ENCODE measurements around the gene TMEM179. TPM values are rescaled to one million over a fixed set of nuclear protein-coding genes. Genes with fewer than 3 reads are reported as not detected.
"Not testable (repeated sequence)": the region's sequence is repeated elsewhere in the genome, so short reads cannot be mapped to it uniquely, and the experiment has no call there.

TMEM179 gene
- polyA plus RNA-seq, 12 donors, result 0.53 to 1.8 (median 0.70) TPM; not detected in 2

GRCh38 chr14:104638927-104639450 is 34.4 kb upstream of the TMEM179 start:
- no peak for DNase-seq

GRCh38 chr14:104638190-104638589 is 33.6 kb upstream of the TMEM179 start:
- DNase-seq, result no peak

- DNase-seq, result no peak
Observed at GRCh38 chr14:104637546-104638003, 33.0 kb upstream of the TMEM179 start.

GRCh38 chr14:104636846-104637545 is 32.4 kb upstream of the TMEM179 start:
- DNase-seq, result not testable (repeated sequence)

GRCh38 chr14:104636131-104636530 is 31.6 kb upstream of the TMEM179 start:
- no peak for DNase-seq

- DNase-seq, result no peak
Observed at GRCh38 chr14:104635717-104636116, 31.1 kb upstream of the TMEM179 start.

GRCh38 chr14:104634886-104635570 is 30.5 kb upstream of the TMEM179 start:
- DNase-seq, result no peak

- DNase-seq, result no peak
Observed at GRCh38 chr14:104634138-104634760, 29.7 kb upstream of the TMEM179 start.

GRCh38 chr14:104633276-104634137 is 28.9 kb upstream of the TMEM179 start:
- DNase-seq, result no peak

GRCh38 chr14:104632781-104633180 is 28.2 kb upstream of the TMEM179 start:
- no peak for DNase-seq

- no peak for DNase-seq
Observed at GRCh38 chr14:104624939-104625338, 20.4 kb upstream of the TMEM179 start.

GRCh38 chr14:104614126-104614812 is 9.7 kb upstream of the TMEM179 start:
- no peak for DNase-seq

- no peak for DNase-seq
Observed at GRCh38 chr14:104611881-104612280, 7.3 kb upstream of the TMEM179 start.

- DNase-seq, result no peak
Observed at GRCh38 chr14:104610749-104611310, 6.3 kb upstream of the TMEM179 start.

- DNase-seq, result no peak
Observed at GRCh38 chr14:104609666-104610065, 5.1 kb upstream of the TMEM179 start.

- DNase-seq, result no peak
Observed at GRCh38 chr14:104603711-104604401, 716 bp downstream of the TMEM179 start.

GRCh38 chr14:104602933-104603325 is 1.6 kb downstream of the TMEM179 start:
- no peak for DNase-seq

- DNase-seq, result no peak
Observed at GRCh38 chr14:104602315-104602932, 2.1 kb downstream of the TMEM179 start.

GRCh38 chr14:104601786-104602185 is 2.8 kb downstream of the TMEM179 start:
- DNase-seq, result no peak

- DNase-seq, result no peak
Observed at GRCh38 chr14:104600805-104601204, 3.8 kb downstream of the TMEM179 start.

All from muscle of arm (tissue), 12 donors.